ENCODE results near the gene MEF2D.
A peak's percentile ranks its signal among the peaks of the same experiment; 100 is the strongest.

MEF2D gene

DNA sequence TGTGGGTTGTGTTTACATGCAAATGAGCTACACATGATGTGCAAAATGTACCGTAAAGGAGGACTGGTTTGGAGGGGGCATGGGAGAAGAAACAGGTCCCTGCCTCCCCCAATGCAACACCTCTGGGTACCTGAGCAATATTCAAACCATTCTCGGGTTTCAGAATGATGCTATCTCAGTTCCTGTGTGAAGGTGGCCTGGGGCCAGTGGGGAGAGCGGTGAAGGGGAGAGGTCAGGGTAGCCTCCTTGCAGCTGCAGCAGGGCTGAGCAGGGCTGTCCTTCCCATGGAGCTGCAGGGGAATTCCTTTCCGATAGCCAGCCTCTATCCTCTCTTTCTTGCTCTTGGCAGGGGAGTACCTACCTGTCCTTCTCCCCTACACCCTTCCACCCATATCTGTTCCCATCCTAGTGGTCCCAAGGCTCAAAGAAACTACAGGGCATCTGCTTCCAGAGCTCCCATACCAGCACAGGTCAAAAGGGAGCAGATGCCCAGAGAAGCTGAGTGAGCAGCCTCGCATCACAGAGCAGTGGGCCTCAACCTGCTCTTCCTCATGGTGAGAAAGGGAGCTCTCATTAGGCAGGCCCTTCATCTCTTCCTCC lies 11.9 kb downstream of the MEF2D start:
- DNase-seq (ENCODE audit: low read depth): no peak

- no peak for DNase-seq (ENCODE audit: low read depth)
Observed at GRCh38 chr1:156487862-156488261, 12.7 kb downstream of the MEF2D start.

- DNase-seq (ENCODE audit: low read depth): no peak
Observed at GRCh38 chr1:156486421-156487344, 13.9 kb downstream of the MEF2D start.

DNA sequence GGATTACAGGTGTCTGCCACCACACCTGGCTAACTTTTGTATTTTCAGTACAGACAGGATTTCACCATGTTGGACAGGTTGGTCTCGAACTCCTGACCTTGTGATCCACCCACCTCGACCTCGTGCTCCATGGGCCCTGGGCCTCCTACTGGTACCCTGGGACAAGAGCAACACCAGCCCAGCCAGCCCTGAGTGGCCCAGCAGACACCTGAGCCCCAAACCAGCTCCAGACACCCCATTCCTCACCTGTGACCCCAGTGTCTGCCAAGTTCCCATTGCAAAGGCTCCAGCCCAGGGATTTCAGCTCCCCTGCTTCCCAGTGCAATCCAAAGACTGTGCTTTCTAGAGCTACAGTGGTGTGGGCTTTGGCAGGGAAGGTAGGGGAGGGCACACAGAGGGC lies 14.6 kb downstream of the MEF2D start:
- DNase-seq (ENCODE audit: low read depth): no peak

- no peak for DNase-seq (ENCODE audit: low read depth)
Observed at GRCh38 chr1:156484480-156485058, 16.0 kb downstream of the MEF2D start.

GRCh38 chr1:156483397-156483796 lies 17.2 kb downstream of the MEF2D start:
- no peak for DNase-seq (ENCODE audit: low read depth)

GRCh38 chr1:156482276-156482675 lies 18.3 kb downstream of the MEF2D start:
- no peak for DNase-seq (ENCODE audit: low read depth)

DNA sequence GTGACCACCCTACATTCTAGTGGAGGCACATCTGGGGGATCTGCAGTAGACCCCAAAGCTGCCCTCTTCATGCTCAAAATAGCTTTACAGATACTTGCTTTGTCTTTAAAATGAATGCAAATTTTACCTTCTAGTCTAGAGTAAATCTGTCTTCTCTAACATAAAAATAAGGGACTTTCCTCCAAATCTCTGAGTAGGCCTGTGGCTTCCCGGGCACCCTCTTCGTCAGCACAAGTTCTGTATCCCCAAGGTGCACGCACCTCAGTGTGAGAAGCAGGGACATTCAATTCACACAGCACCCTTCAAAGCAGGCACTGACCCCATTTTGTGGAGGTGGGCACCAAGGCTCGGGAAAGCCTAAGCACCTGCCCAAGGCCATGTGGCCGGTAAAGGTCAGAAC lies 19.0 kb downstream of the MEF2D start:
- no peak for DNase-seq (ENCODE audit: low read depth)

DNA sequence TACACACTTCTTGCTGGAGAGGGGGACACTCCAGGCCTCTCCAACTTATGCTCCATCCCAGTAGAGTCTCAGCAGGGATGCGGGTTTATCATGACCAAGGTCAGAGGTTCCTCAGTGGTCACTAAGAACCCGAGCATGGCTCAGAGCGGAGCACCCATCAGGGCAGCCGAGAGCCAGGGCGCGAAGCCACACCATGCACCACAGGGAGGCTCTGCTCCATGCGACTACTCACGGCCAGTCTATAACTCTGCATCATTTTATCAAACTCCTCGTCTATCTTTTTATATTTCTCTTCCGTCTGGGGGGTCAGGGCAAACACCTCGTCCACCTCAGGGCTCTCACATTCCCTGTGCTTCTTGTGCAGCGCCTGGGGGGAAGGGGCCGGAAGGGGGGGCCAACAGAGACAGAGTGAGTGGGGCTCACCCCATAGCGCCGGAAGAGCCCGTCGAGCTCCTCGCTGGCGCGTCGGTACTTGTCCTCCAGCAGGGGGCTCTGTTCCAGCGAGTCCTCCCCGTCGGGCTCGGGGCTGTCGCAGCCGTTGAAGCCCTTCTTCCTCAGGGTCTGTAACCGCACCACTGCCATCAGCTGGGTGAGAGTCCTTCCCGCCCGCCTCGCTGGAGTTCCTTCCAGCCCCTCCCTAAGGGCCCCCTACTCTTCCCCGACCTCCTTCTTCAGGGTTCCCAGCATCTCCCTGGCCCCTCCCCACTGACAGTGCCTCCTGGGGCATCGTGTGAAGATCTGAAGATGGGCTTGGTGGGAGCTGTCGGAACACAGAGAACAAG lies 20.0 kb downstream of the MEF2D start:
- peak; percentile 61 for DNase-seq (ENCODE audit: low read depth)

DNA sequence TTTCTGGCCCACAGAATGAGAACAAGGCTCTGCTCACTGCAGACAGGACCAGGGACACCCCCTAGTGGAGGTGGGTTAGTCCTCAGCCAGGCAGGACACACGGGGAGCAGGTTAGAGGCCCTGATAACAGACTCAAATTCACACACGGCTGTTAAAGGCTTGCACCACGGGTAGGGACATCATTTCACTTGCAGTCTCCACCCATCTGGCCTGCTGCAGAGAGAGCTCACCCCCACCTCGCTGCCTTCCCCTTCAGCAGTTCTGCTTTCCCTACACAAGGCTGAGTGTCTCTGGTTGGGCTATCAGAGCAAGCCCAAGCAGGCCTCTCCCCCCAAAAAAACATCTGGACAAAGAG lies 20.6 kb downstream of the MEF2D start:
- no peak for DNase-seq (ENCODE audit: low read depth)

- no peak for DNase-seq (ENCODE audit: low read depth)
Observed at GRCh38 chr1:156479093-156480015, 21.2 kb downstream of the MEF2D start.

- no peak for DNase-seq (ENCODE audit: low read depth)
Observed at GRCh38 chr1:156478250-156478627, 22.3 kb downstream of the MEF2D start.

DNA sequence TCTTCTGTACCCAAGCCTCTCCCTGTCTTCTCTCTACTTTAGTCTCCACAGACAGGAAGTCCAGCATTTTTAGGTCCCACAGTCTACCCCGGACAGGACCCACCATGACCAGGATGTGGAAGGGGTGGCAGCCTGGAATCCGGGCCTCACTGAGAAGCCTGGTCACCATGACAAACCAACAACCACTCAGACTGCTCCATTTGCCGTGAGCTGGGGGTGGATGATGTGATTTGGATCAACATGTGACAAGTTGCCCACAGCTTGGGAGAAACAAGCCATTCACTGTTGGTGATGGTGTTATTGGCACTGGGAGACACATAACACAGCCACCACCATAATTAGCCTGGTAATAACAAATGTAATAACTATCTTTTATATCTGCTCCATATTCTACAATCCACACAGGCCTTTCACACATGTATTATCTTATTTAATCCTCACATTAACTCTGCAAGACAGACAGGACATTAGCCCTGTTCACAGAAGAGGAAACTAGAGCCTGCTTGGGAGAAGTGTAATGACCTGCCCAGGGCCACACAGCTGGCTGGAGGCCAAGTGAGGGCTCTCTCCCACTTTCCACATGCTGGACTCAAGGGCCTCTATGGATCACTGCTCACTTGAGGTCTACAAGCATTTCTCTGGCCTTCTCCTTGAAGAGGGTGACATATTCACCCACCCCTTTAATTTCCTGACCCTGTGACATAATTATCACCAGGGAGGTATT lies 22.9 kb downstream of the MEF2D start:
- DNase-seq (ENCODE audit: low read depth): no peak

DNA sequence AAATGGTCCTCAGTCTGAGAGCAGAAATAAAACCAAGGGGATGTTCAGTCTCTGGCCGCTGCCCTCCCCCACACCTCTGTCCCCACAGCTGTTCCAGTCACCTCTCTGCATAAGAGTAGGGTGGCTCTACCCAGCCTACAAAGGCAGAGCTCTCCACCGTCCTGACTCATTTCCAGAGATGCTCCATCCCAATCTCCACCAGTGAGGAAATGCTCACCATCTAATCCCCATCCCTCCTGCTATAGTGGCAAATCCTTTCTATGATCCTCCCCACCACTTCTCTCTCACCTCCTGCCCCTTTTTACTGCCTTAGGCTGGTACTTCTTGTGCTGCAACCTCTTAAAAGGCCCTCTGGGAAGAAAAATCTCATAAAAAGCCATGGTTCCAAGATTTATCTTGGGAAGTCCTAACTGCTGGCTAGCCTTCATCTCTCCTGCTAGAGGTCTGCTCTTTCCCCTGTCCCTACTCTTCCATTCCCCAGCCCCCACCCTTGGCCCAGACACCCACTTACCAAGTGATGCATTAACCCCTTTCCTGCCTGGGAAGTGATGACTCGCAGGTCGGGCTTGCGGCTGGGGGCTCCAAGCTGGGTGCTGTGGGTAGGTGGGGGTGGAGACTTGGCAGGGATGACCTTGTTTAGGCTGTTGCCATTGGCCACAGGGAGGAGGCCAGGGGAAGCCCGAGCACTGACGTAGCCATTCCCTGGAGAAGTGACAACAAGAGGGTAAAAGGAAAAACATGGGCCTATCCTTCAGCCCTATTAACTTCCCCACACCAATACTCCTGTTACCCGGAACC lies 23.9 kb downstream of the MEF2D start:
- no peak for DNase-seq (ENCODE audit: low read depth)

GRCh38 chr1:156475568-156476500 lies 24.7 kb downstream of the MEF2D start:
- no peak for DNase-seq (ENCODE audit: low read depth)

GRCh38 chr1:156474966-156475365 lies 25.6 kb downstream of the MEF2D start:
- DNase-seq (ENCODE audit: low read depth): no peak

- DNase-seq (ENCODE audit: low read depth): no peak
Observed at GRCh38 chr1:156471496-156472490, 28.8 kb downstream of the MEF2D start.

DNA sequence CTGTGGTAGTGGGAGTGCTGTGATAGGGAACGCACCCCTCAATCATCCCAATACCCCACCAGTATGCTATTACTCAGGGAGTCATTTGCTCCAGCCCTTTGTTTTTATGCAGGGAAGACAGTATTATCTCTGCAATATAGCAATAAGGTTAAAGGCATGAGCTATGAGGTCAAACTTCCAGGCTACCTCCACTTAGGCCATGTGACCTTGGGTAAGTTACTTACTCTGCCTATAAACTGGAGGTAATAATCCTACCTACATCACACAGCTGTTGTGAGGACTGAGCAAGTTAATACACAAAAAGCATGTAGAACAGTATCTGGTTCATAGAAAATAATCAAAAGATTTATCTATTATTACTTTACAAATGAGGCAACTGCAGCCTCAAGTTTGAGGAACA lies 30.1 kb downstream of the MEF2D start:
- no peak for DNase-seq (ENCODE audit: low read depth)

All from stimulated activated CD8-positive, alpha-beta memory T cell treated with anti-CD3 and anti-CD28 coated beads, Interleukin-12 subunit alpha, Interleukin-12 subunit beta, amount 100 ng/mL, for 4 hours (primary cell).